Measurements from ENCODE around the gene CNKSR3.

- TF ChIP-seq CTCF (IDR thresholded peaks at IDR 0.05; ENCODE audit: low read depth, low read length) (no peak), EZH2phosphoT487 (IDR thresholded peaks at IDR 0.05; ENCODE audit: low read depth) (no peak)
Observed at GRCh38 chr6:154466971-154467679, 43.4 kb downstream of the CNKSR3 start.

Data from OCI-LY3 (cell line).